ENCODE measurements around the gene TTI1.

TTI1 gene

DNA sequence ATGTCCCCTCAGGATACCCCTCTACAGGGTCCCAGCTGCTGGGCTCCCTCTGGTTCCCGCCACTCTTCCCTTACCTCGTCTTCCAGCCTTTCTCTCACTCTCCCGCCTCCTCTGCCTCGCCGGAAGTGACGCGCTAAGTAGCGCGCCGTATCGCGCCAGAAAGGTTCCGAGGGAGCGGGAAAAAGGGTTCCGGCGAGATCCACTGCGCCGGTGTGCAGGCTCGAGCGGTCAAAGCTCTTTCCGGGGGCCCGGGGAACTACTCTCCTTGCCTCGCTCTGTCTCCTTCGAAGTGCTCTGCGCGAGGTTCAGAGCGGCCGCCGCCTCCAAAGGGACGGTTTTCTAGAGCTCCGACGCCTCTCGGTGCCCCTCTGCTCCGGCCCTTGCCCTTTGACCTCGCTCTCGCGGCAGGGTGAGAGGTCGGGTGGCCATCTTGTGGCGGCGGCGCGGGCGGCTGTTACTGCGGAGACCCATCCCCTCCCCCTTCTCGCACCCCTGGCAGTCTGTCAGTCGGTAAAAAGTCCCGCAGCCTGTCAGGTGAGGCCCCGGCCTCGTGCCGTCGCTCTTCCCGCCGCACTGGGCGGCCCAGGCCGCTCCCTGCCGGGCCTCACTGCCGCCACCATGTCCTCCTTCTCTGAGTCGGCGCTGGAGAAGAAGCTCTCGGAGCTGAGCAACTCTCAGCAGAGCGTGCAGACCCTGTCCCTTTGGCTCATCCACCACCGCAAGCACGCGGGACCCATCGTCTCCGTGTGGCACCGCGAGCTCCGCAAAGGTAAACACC, at the start of gene TTI1, which contains the start of gene RPRD1B:
Gene TTI1 (minus strand): TSS at position 127 of the 778 bp plus-strand sequence. CDS start 19,640 bp downstream, outside the sequence.
Gene RPRD1B (plus strand): TSS at position 417 of the 778 bp plus-strand sequence. CDS start 202 bp downstream, at position 619.
- peak; percentile 62 to 67 for DNase-seq (ENCODE audit: low read depth in 2 of 2)

DNA sequence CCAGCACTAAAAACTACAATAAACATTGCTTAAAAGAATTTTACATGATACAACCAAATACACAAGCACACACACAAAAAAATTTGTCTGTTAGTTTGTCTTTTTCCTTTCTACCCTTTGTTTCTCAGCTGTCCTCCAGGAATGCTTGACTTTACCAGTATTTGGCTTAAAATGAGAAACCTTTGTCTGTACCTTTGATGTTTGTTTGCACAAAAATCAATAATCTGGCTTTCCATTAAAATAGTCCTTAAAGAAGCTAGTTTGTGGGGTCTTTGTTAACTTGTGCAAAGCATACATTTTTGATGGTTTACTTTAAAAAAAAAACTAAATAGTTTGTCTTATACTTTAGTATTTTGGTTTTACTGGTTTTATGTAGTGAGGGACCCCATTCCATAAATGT, 49.6 kb upstream of the TTI1 start:
- no peak for DNase-seq (ENCODE audit: low read depth in 2 of 2)

DNA sequence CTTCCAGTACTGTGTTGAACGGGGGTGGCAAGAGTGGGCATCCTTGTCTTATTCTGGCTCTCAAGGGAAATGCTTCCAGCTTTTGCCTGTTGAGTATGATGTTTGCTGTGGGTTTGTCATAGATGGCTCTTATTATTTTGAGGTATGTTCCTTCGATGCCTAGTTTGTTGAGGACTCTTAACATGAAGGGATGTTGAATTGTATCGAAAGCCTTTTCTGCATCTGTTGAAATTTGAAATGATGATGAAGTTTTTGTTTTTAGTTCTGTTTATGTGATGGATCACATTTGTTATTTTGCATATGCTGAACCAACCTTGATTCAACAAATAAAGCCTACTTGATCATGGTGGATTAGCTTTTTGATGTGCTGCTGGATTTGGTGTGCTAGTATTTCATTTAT, 48.3 kb upstream of the TTI1 start:
- DNase-seq (ENCODE audit: low read depth in 2 of 2): no peak

GRCh38 chr20:38079353-38079752, 46.1 kb upstream of the TTI1 start:
- no peak for DNase-seq (ENCODE audit: low read depth in 2 of 2)

DNA sequence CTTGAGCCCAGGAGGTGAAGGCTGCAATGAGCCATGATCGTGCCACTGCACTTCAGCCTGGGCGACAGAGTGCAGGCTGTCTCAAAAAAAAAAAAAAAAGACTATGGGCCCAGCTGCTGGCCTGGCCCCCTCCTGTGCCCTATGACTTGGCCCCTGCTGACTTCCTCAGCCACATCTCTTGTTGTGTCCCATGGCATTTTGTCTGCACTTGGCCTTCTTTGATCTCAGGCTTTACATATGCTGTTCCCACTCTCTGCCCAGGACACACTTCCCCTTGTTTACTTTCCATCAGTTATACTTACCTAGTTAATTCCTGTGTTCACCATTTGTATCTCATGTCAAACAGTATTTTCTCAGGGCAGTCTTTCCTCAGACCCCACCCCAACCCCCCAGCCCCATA, 44.8 kb upstream of the TTI1 start:
- DNase-seq (ENCODE audit: low read depth in 2 of 2): no peak

DNA sequence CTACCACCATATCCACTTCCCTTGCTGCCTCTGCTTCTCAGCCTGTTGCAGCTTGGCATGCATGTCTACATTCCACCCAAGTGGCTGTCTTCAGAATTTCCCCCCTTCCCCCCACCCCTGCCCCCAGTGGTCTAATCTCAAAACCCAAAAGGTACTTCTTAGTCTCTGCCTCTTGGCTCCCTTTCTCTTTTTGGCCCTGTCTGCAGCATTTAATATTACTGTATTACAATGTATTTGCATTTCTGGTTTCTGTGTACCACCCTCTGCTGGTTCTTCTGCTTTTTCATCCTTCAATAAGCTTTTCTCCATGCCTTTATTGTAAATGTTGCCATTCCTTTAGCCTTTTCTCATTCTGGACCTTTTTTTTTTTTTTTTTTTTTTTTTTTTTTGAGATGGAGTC, 43.3 kb upstream of the TTI1 start:
- no peak for DNase-seq (ENCODE audit: low read depth in 2 of 2)

- DNase-seq (ENCODE audit: low read depth in 2 of 2): no peak
Measured at GRCh38 chr20:38075161-38075998, 42.1 kb upstream of the TTI1 start.

DNA sequence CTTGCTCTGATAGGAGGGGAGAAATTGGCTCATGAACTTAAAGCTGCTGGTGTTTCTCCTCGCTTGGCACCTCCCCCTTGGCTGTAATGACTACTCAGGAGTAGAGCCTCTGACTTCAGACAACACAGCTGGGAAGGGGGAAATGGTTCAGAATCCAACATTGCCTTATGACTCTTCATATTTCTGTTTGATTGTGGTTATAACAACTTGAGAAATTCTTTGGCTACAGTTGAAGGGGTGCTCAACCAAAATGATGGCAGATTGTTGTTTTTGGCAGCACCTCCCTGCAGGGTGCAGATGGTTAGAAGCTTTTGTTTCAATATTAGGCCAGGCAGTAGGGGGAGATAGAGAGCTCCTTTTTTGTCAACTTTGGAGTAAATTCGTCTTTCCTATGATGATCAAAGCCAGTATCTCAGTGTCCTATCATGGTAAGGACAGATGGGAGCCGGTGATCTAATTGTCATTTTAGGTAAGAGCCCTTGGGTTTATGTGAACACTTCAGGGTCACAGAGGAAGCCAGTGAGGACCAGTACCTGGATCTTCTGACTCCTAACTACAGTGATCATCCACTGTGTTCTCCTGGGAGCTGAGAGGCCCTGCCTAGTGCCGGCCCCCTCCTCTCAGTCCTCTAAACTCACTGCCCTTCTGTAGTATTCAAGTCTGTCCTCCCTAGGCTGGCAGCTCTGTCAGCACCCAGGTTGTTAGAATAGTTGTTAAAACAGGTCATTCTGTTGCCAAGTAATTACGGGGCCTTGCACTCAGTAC, 40.2 kb upstream of the TTI1 start:
- DNase-seq (ENCODE audit: low read depth in 2 of 2): peak; percentile 91

DNA sequence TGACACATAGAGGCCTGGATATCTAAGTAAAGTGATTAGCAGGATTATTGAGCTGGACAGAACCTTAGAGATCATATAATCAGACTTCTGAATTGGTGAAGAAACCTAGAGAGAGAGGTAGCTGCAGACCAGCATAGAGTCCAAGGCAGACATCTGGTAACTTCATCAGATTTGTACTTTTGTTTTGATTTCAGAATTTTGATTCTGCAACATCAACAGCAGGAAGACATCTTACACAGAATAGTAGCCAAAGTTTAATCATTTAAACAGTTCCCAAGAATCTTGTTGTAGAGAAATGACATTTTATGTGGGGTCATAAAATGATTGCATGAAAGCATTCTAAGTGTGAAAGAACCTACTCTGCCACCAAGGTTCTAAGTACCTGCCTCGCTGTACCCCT, 39.6 kb upstream of the TTI1 start:
- DNase-seq (ENCODE audit: low read depth in 2 of 2): no peak

DNA sequence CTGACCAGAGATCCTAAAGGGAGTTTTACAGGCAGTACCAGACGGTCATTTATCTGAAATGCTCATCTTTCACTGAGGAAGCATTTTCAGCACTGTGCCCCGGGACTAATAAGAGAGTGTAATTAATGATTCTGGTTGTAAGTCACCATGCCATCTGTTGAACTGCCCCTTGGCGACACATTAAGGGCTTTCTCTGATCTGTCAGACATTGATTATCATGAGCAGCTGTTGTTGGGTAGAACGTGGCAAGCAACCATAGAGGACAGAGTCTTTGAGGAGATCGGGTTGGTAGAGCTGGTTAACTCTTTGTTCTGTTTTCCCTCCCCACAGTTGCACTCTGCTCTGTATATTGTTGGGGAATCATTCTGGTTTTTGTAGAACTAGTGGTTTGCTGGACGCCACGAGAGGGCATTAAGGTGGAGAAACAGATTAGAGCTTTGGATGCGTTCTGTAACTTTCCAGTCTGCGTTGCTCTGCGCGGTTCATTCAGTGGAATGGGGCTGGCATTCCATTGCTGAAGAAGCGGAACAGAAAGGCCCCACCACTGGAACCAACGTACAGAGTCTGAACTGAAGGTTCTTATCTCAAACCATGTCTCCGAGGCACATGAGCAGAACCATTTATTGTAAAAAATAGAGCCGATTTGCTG, 34.6 kb upstream of the TTI1 start:
- no peak for DNase-seq (ENCODE audit: low read depth in 2 of 2)

- DNase-seq (ENCODE audit: low read depth in 2 of 2): no peak
Measured at GRCh38 chr20:38066969-38067716, 33.9 kb upstream of the TTI1 start.

- DNase-seq (ENCODE audit: low read depth in 2 of 2): no peak
Measured at GRCh38 chr20:38065764-38066375, 32.6 kb upstream of the TTI1 start.

- no peak for DNase-seq (ENCODE audit: low read depth in 2 of 2)
Measured at GRCh38 chr20:38063911-38064530, 30.8 kb upstream of the TTI1 start.

DNA sequence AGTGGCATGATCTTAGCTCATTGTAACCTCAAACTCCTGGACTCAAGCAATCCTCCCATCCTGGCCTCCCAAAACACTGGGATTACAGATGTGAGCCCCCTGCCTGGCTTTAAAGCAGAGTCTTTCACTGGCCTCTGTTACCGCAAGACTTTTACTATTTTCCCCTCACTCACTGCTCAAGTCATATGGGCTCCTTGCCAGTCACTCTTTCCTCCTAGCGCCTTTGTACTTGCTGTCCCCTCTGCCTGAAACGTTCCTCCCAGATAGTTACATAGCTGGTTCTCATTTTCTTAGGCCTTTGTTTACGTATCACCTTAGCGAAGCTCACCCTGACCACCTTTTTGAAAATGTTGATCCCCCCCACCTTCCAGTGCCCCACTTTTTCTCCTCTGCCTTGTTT, 29.6 kb upstream of the TTI1 start:
- DNase-seq (ENCODE audit: low read depth in 2 of 2): no peak

DNA sequence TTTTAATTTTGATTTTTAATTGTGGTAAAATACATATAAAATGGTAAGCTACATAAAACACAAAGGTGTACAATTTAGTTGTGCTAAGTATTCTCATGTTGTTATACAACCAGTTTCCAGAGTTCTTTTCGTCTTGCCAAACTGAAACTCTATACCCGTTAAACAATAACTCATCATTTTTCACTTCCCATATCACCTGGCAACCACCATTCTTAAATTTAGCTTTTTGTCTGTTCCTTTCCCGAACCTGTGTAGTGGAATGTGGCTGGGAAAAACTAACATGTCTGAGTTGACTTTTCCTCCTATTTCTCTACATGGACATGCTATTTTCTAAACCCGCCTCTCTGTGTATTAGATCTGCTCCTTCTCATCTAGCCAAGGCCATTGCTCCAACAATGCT, 27.9 kb upstream of the TTI1 start:
- no peak for DNase-seq (ENCODE audit: low read depth in 2 of 2)

DNA sequence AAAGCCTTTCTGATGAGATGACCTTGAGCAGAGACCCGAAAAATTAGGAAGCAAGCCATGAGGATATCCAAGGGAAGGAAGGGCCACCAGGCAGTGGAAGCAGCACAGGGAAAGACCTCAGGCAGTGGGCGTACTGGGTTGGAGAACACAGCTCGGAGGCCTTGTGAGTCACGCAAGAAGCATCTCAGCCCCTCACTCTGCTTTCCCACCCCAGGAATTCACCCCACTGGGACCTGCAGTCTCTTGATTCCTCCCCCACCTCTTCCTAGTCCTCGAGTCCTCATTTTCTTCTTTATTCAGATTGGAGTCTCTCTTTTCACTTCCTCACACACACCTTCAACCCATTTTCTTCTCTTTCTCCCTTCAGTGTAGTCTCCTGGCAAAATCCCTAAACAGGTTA, 27.3 kb upstream of the TTI1 start:
- DNase-seq (ENCODE audit: low read depth in 2 of 2): peak in 1 of 2 experiments; percentile 25

- no peak for DNase-seq (ENCODE audit: low read depth in 2 of 2)
Measured at GRCh38 chr20:38059832-38060231, 26.6 kb upstream of the TTI1 start.

GRCh38 chr20:38057351-38057972, 24.2 kb upstream of the TTI1 start:
- no peak for DNase-seq (ENCODE audit: low read depth in 2 of 2)

- DNase-seq (ENCODE audit: low read depth in 2 of 2): no peak
Measured at GRCh38 chr20:38055848-38056247, 22.6 kb upstream of the TTI1 start.

- no peak for DNase-seq (ENCODE audit: low read depth in 2 of 2)
Measured at GRCh38 chr20:38055294-38055693, 22.0 kb upstream of the TTI1 start.

Data from fibroblast of skin of left biceps (primary cell).